ENCODE results near the gene CDH4. TPM values are rescaled to one million over a fixed set of nuclear protein-coding genes. Genes with fewer than 3 reads are reported as not detected.

CDH4 gene
- total RNA-seq, 1 donor from 2014 or later = 0.23 TPM

GRCh38 chr20:61437280-61438206 is 185.5 kb downstream of the CDH4 start:
- no peak for DNase-seq (ENCODE audit: low spot score)
- peaks cover 12% of the 10 kb centered on the region for H3K4me1 Mint-ChIP-seq (ENCODE audit: unreplicated experiment)
- no peak overlapping the region for H3K4me3 Mint-ChIP-seq (ENCODE audit: unreplicated experiment)
- no peak overlapping the region for H3K27ac Mint-ChIP-seq (ENCODE audit: unreplicated experiment)
- H3K27me3 Mint-ChIP-seq (ENCODE audit: unreplicated experiment) = peaks cover 2% of the 10 kb centered on the region
- H3K9me3 Mint-ChIP-seq (ENCODE audit: unreplicated experiment) = no peaks in the 10 kb centered on the region
- no peaks in the 10 kb centered on the region for H3K36me3 Mint-ChIP-seq (ENCODE audit: low read depth, unreplicated experiment)
- TF ChIP-seq, protein P1, sequence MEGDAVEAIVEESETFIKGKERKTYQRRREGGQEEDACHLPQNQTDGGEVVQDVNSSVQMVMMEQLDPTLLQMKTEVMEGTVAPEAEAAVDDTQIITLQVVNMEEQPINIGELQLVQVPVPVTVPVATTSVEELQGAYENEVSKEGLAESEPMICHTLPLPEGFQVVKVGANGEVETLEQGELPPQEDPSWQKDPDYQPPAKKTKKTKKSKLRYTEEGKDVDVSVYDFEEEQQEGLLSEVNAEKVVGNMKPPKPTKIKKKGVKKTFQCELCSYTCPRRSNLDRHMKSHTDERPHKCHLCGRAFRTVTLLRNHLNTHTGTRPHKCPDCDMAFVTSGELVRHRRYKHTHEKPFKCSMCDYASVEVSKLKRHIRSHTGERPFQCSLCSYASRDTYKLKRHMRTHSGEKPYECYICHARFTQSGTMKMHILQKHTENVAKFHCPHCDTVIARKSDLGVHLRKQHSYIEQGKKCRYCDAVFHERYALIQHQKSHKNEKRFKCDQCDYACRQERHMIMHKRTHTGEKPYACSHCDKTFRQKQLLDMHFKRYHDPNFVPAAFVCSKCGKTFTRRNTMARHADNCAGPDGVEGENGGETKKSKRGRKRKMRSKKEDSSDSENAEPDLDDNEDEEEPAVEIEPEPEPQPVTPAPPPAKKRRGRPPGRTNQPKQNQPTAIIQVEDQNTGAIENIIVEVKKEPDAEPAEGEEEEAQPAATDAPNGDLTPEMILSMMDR (IDR thresholded peaks at IDR 0.05; ENCODE audit: unreplicated experiment) = no peak

DNA sequence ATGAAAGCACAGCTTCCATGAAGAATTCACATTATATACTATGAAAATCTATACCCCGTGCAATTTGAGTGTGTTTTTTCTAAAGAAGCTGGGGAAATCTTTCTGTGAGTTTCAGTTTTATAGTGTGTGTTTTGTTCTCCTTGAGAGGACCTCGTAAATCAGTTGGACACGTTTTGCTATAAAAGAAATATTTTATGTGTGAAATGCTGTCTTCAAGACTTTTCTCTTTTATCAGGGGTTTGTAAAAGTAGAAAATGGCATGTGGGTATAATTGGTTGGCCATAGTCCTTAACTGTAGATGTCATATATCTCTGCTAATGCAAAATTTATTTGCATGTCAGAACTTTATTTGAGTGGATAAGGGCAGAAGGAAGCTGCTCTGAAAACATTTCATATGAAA is 186.2 kb downstream of the CDH4 start:
- TF ChIP-seq, protein P1 (IDR thresholded peaks at IDR 0.05; ENCODE audit: unreplicated experiment) = no peak
- H3K9me3 Mint-ChIP-seq (ENCODE audit: unreplicated experiment) = no peaks in the 10 kb centered on the region
- H3K36me3 Mint-ChIP-seq (ENCODE audit: low read depth, unreplicated experiment) = no peaks in the 10 kb centered on the region
- H3K27me3 Mint-ChIP-seq (ENCODE audit: unreplicated experiment) = peaks cover 2% of the 10 kb centered on the region
- H3K27ac Mint-ChIP-seq (ENCODE audit: unreplicated experiment) = no peak overlapping the region
- no peak overlapping the region for H3K4me3 Mint-ChIP-seq (ENCODE audit: unreplicated experiment)
- H3K4me1 Mint-ChIP-seq (ENCODE audit: unreplicated experiment) = peaks cover 12% of the 10 kb centered on the region
- no peak for DNase-seq (ENCODE audit: low spot score)

- no peak overlapping the region for H3K27ac Mint-ChIP-seq (ENCODE audit: unreplicated experiment)
- no peak for DNase-seq (ENCODE audit: low spot score)
These were observed 187.2 kb downstream of the CDH4 start for GRCh38 chr20:61439251-61439650.

GRCh38 chr20:61440548-61441055 is 188.5 kb downstream of the CDH4 start:
- peaks cover 12% of the 10 kb centered on the region for H3K4me1 Mint-ChIP-seq (ENCODE audit: unreplicated experiment)
- TF ChIP-seq, protein P1 (IDR thresholded peaks at IDR 0.05; ENCODE audit: unreplicated experiment) = no peak
- H3K27me3 Mint-ChIP-seq (ENCODE audit: unreplicated experiment) = peaks cover 2% of the 10 kb centered on the region
- no peak overlapping the region for H3K4me3 Mint-ChIP-seq (ENCODE audit: unreplicated experiment)
- no peaks in the 10 kb centered on the region for H3K36me3 Mint-ChIP-seq (ENCODE audit: low read depth, unreplicated experiment)
- H3K9me3 Mint-ChIP-seq (ENCODE audit: unreplicated experiment) = no peaks in the 10 kb centered on the region
- no peak overlapping the region for H3K27ac Mint-ChIP-seq (ENCODE audit: unreplicated experiment)
- no peak for DNase-seq (ENCODE audit: low spot score)

More at GRCh38 chr20:61439251-61439650, 187.2 kb downstream of the CDH4 start:
- H3K4me3 Mint-ChIP-seq (ENCODE audit: unreplicated experiment) = no peak overlapping the region
- TF ChIP-seq, protein P1 (IDR thresholded peaks at IDR 0.05; ENCODE audit: unreplicated experiment) = no peak
- no peaks in the 10 kb centered on the region for H3K36me3 Mint-ChIP-seq (ENCODE audit: low read depth, unreplicated experiment)
- peaks cover 12% of the 10 kb centered on the region for H3K4me1 Mint-ChIP-seq (ENCODE audit: unreplicated experiment)
- H3K9me3 Mint-ChIP-seq (ENCODE audit: unreplicated experiment) = no peaks in the 10 kb centered on the region
- peaks cover 2% of the 10 kb centered on the region for H3K27me3 Mint-ChIP-seq (ENCODE audit: unreplicated experiment)

GRCh38 chr20:61441537-61441936 is 189.5 kb downstream of the CDH4 start:
- no peak for DNase-seq (ENCODE audit: low spot score)
- TF ChIP-seq, protein P1 (IDR thresholded peaks at IDR 0.05; ENCODE audit: unreplicated experiment) = no peak
- Mint-ChIP-seq H3K27ac (ENCODE audit: unreplicated experiment) (no peak overlapping the region), H3K9me3 (ENCODE audit: unreplicated experiment) (no peaks in the 10 kb centered on the region), H3K36me3 (ENCODE audit: low read depth, unreplicated experiment) (no peaks in the 10 kb centered on the region), H3K4me1 (ENCODE audit: unreplicated experiment) (peaks cover 11% of the 10 kb centered on the region), H3K27me3 (ENCODE audit: unreplicated experiment) (no peaks in the 10 kb centered on the region), H3K4me3 (ENCODE audit: unreplicated experiment) (no peak overlapping the region)

Measured in endothelial cell (in vitro differentiated cells).